ENCODE data around the gene PEX26. TPM values are rescaled to one million over a fixed set of nuclear protein-coding genes. Genes with fewer than 3 reads are reported as not detected.
A peak's percentile ranks its signal among the peaks of the same experiment; 100 is the strongest.

The PEX26 gene
- total and polyA plus RNA-seq, 2 of the 13 experiments (the other 11 are each of a cell fraction or from before 2014, with no cell fraction given): 10.6 to 25.1 TPM

DNA sequence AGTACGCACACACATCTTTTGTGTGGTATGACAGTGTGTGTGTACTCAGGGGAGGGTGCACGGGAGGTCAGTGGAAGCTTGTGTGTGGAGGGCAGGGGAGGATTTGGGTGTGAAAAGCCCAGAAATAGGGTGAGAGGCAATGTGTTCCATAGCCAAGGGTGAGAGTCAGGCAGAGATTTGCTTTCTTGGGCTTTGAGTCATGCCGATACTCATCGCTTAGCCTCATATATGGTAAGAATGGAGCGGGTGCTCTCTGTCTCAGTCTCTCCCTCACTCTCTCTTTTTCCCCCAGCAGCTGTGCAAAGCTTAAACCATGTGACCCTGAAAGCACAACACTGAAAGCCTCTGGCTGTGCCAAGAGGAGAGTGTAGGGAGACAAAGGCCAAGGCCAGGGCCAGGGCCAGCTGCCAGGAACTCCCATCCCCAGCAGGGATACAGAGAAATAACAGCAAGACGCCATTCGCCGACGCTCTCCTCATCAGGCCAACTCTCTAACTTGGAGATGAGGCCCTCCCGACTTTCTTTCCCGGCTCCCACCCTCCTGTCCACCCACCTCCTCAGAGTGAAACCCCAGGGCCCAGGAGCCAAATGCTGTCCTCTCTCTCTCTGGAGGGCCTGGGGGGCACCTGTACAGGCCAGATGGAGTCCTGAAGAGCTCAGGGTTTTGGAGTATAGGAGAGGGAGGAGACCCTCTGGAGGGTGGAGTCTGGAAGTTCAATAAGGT, 33.1 kb upstream of the PEX26 start (continued):
- TF ChIP-seq, protein P1, sequence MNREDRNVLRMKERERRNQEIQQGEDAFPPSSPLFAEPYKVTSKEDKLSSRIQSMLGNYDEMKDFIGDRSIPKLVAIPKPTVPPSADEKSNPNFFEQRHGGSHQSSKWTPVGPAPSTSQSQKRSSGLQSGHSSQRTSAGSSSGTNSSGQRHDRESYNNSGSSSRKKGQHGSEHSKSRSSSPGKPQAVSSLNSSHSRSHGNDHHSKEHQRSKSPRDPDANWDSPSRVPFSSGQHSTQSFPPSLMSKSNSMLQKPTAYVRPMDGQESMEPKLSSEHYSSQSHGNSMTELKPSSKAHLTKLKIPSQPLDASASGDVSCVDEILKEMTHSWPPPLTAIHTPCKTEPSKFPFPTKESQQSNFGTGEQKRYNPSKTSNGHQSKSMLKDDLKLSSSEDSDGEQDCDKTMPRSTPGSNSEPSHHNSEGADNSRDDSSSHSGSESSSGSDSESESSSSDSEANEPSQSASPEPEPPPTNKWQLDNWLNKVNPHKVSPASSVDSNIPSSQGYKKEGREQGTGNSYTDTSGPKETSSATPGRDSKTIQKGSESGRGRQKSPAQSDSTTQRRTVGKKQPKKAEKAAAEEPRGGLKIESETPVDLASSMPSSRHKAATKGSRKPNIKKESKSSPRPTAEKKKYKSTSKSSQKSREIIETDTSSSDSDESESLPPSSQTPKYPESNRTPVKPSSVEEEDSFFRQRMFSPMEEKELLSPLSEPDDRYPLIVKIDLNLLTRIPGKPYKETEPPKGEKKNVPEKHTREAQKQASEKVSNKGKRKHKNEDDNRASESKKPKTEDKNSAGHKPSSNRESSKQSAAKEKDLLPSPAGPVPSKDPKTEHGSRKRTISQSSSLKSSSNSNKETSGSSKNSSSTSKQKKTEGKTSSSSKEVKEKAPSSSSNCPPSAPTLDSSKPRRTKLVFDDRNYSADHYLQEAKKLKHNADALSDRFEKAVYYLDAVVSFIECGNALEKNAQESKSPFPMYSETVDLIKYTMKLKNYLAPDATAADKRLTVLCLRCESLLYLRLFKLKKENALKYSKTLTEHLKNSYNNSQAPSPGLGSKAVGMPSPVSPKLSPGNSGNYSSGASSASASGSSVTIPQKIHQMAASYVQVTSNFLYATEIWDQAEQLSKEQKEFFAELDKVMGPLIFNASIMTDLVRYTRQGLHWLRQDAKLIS (CRISPR knock-in tag; IDR thresholded peaks at IDR 0.05): no peak
- TF ChIP-seq, protein P2, sequence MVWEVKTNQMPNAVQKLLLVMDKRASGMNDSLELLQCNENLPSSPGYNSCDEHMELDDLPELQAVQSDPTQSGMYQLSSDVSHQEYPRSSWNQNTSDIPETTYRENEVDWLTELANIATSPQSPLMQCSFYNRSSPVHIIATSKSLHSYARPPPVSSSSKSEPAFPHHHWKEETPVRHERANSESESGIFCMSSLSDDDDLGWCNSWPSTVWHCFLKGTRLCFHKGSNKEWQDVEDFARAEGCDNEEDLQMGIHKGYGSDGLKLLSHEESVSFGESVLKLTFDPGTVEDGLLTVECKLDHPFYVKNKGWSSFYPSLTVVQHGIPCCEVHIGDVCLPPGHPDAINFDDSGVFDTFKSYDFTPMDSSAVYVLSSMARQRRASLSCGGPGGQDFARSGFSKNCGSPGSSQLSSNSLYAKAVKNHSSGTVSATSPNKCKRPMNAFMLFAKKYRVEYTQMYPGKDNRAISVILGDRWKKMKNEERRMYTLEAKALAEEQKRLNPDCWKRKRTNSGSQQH (CRISPR knock-in tag; IDR thresholded peaks at IDR 0.05; ENCODE audit: low read depth): no peak
- TF ChIP-seq ZNF883 (CRISPR knock-in tag; IDR thresholded peaks at IDR 0.05; ENCODE audit: not compliant biosample characterization) (no peak), ZFP41 (CRISPR knock-in tag; IDR thresholded peaks at IDR 0.05; ENCODE audit: borderline replicate concordance) (no peak), CAMTA2 (CRISPR knock-in tag; IDR thresholded peaks at IDR 0.05; ENCODE audit: borderline replicate concordance) (no peak), ZFX (CRISPR knock-in tag; IDR thresholded peaks at IDR 0.05; ENCODE audit: low read depth) (peak; percentile 55; the same call in 1 of the 2 replicates), ZNF446 (CRISPR knock-in tag; IDR thresholded peaks at IDR 0.05) (no peak), ISX (CRISPR knock-in tag; conservative IDR thresholded peaks at IDR 0.05) (no peak), NR3C1 (CRISPR knock-in tag; IDR thresholded peaks at IDR 0.05) (no peak), AGO1 (IDR thresholded peaks at IDR 0.05; ENCODE audit: low read depth, low read length, poor library complexity, severe bottlenecking) (no peak), ZNF24 (IDR thresholded peaks at IDR 0.05) (no peak), ZNF724P (CRISPR knock-in tag; IDR thresholded peaks at IDR 0.05; ENCODE audit: borderline replicate concordance) (no peak), HNF4A (CRISPR knock-in tag; IDR thresholded peaks at IDR 0.05) (peak; percentile 93), FLYWCH1 (CRISPR knock-in tag; IDR thresholded peaks at IDR 0.05) (no peak), JUNB (CRISPR knock-in tag; IDR thresholded peaks at IDR 0.05; ENCODE audit: borderline replicate concordance) (no peak), ZNF510 (CRISPR knock-in tag; IDR thresholded peaks at IDR 0.05; ENCODE audit: low read depth) (no peak), IRX3 (CRISPR knock-in tag; IDR thresholded peaks at IDR 0.05; ENCODE audit: borderline replicate concordance, low read depth) (no peak), TCF7L2 (IDR thresholded peaks at IDR 0.05; ENCODE audit: low read depth, low read length) (no peak), RBM39 (IDR thresholded peaks at IDR 0.05; ENCODE audit: low read depth, low read length, poor library complexity, severe bottlenecking) (no peak)
- TF ChIP-seq, protein P3, sequence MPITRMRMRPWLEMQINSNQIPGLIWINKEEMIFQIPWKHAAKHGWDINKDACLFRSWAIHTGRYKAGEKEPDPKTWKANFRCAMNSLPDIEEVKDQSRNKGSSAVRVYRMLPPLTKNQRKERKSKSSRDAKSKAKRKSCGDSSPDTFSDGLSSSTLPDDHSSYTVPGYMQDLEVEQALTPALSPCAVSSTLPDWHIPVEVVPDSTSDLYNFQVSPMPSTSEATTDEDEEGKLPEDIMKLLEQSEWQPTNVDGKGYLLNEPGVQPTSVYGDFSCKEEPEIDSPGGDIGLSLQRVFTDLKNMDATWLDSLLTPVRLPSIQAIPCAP (CRISPR knock-in tag; IDR thresholded peaks at IDR 0.05; ENCODE audit: low read depth): no peak
- TF ChIP-seq, protein P4, sequence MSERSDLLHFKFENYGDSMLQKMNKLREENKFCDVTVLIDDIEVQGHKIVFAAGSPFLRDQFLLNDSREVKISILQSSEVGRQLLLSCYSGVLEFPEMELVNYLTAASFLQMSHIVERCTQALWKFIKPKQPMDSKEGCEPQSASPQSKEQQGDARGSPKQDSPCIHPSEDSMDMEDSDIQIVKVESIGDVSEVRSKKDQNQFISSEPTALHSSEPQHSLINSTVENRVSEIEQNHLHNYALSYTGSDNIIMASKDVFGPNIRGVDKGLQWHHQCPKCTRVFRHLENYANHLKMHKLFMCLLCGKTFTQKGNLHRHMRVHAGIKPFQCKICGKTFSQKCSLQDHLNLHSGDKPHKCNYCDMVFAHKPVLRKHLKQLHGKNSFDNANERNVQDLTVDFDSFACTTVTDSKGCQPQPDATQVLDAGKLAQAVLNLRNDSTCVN (CRISPR knock-in tag; IDR thresholded peaks at IDR 0.05; ENCODE audit: borderline replicate concordance): peak; percentile 53; the same call in 1 of the 2 replicates
